Activated naive CD4-positive, alpha-beta T cell treated with anti-CD3 and anti-CD28 coated beads for 36 hours (primary cell): ENCODE data around the gene NPB. TPM values are rescaled to one million over a fixed set of nuclear protein-coding genes. Genes with fewer than 3 reads are reported as not detected.
A peak's percentile ranks its signal among the peaks of the same experiment; 100 is the strongest.

ENCODE experiments used
- CTCF ChIA-PET: fragments of 350-600 bp; sonication (Branson Sonifier 250); formaldehyde crosslinking; loops from one replicate; lab custom pipeline; 2021; ENCODE audit warnings: antibody characterized with exemption; lab: Charles Lee
- DNase-seq: peaks from one replicate; pipeline ENCODE4 v3.0.0-alpha.2; 2020
- H3K27ac Mint-ChIP-seq: one replicate; pipeline ENCODE4 v1.8.0; 2021; ENCODE audit warnings: mild to moderate bottlenecking, mixed read lengths
- H3K27me3 Mint-ChIP-seq: one replicate; pipeline ENCODE4 v1.8.0; 2021; ENCODE audit warnings: low read depth, mixed read lengths
- H3K36me3 Mint-ChIP-seq: one replicate; pipeline ENCODE4 v1.8.0; 2021; ENCODE audit warnings: low read depth, mixed read lengths
- H3K4me1 Mint-ChIP-seq: one replicate; pipeline ENCODE4 v1.8.0; 2021; ENCODE audit warnings: low read depth, mixed read lengths
- H3K4me3 Mint-ChIP-seq: one replicate; pipeline ENCODE4 v1.8.0; 2021; ENCODE audit warnings: mild to moderate bottlenecking, moderate library complexity, mixed read lengths
- H3K9me3 Mint-ChIP-seq: one replicate; pipeline ENCODE4 v1.8.0; 2021; ENCODE audit warnings: mixed read lengths
- intact Hi-C: fragments of 100-400 bp; cut with micrococcal nuclease; formaldehyde crosslinking; loops from one replicate; pipeline ENCODE4 v1.15.1; 2023
- total RNA-seq, 2 experiments: library from RNA; stranded (reverse); gene quantifications; one replicate each; pipeline ENCODE4 v1.2.3, GENCODE V29; 2021

Gene NPB
- total RNA-seq, 2 experiments from 2014 or later = 0.12 to 0.19 TPM

DNA sequence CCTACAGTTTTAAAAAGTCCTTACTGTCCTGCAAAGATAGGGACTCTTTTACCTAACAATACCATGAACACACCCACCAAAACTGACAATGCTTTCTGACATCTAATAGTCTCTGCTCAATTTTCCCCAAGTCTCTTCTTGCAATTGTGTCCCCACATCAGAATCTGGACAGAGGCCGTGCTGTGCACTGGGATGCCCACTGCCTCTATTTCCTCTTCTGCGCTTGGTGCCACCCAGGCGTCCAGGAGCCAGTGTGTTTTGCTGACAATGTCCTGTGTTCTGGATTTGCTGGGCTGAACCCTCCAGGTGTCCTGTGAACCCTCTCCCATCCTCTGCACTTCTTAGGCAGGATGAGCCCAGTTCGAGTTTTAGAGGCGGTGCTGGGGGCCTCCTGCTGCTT, 24.5 kb upstream of the NPB start:
- Mint-ChIP-seq H3K9me3 (no peaks in the 10 kb centered on the region), H3K4me1 (peaks cover 21% of the 10 kb centered on the region), H3K27me3 (no peaks in the 10 kb centered on the region), H3K4me3 (no peak overlapping the region), H3K27ac (peak overlapping the region; percentile 12), H3K36me3 (peaks cover 33% of the 10 kb centered on the region)
- intact Hi-C loops = no loop called here
- CTCF ChIA-PET = no interaction called here
- DNase-seq = no peak

DNA sequence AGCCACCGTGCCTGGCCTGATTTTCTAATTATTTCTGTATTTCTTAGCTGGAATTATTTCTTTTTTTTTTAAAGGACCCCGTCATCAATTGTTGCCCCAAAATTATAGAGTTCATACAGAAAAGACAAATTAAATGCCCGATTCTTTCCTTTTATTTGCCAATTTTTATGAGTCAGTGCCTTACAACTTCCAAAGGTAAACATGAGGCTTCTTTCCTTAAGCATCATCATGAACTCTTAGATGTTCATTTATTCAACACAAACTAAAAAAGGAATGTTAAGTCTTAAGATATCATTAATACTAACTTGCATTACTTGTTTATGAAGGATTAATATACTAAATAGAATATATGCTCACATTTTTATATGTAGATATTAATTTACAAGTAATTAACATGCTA, 23.7 kb upstream of the NPB start:
- H3K36me3 Mint-ChIP-seq = peaks cover 32% of the 10 kb centered on the region
- CTCF ChIA-PET = no interaction called here

DNA sequence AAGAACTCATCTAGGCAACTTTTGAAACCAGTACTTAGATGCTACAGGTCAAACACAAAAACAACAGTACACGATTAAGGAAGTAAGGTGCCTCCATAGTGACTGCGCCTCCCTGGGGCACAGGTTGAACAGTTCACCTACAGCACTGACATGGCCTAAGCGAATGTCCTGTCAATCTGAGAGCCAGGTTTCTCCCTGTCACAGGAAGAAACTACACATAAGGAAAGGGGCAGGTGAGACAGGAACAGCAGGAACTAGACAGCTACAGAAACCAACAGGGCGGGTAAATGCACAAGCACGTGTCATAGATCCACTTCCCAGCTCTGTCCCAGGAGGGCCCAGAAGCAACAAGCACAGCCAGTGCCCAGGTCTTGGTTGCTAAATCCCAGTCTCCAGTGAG, 22.9 kb upstream of the NPB start:
- no peaks in the 10 kb centered on the region for H3K9me3 Mint-ChIP-seq
- peaks cover 7% of the 10 kb centered on the region for H3K4me1 Mint-ChIP-seq
- H3K4me3 Mint-ChIP-seq = no peak overlapping the region
- H3K27ac Mint-ChIP-seq = no peak overlapping the region
- intact Hi-C loops = no loop called here
- H3K36me3 Mint-ChIP-seq = peaks cover 33% of the 10 kb centered on the region
- H3K27me3 Mint-ChIP-seq = no peaks in the 10 kb centered on the region
- CTCF ChIA-PET = interaction anchor here (1.4 kb wide), 1 partner anchor 141 kb away, joined by 5 read pairs; no protein-coding TSS in a partner anchor
- DNase-seq = no peak

More for the DNA sequence above, 23.7 kb upstream of the NPB start:
- Mint-ChIP-seq H3K27me3 (no peaks in the 10 kb centered on the region), H3K9me3 (no peaks in the 10 kb centered on the region), H3K4me3 (no peak overlapping the region), H3K4me1 (peaks cover 14% of the 10 kb centered on the region), H3K27ac (no peak overlapping the region)
- DNase-seq = no peak
- intact Hi-C loops = no loop called here

DNA sequence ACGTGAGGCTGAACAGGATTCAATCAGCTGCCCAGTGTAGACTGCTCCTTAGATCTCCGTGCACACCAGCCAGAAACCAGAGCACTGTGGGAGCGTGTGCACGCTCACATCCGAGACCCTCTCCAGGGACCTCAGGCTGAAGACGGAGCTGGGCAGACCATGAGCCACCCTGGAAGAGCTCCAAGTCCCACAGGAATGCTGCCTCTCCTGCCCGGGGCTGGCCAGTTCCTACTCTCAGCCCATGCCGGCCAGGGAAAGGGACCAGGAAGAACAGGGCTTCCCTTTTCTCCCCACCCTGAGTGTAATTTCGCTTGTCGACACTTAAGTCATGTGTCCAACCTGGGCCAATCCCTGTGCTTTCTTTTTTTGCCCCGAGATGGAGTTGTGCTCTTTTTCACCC, 17.5 kb upstream of the NPB start:
- H3K36me3 Mint-ChIP-seq = peaks cover 53% of the 10 kb centered on the region
- peaks cover 24% of the 10 kb centered on the region for H3K4me1 Mint-ChIP-seq
- H3K27ac Mint-ChIP-seq = no peak overlapping the region
- H3K27me3 Mint-ChIP-seq = no peaks in the 10 kb centered on the region
- no peak overlapping the region for H3K4me3 Mint-ChIP-seq
- no peaks in the 10 kb centered on the region for H3K9me3 Mint-ChIP-seq
- no peak for DNase-seq
- CTCF ChIA-PET = interaction anchor here (1.1 to 1.4 kb wide), 2 partner anchors 18 to 43 kb away, joined by 3 read pairs; no protein-coding TSS in a partner anchor
- intact Hi-C loops = no loop called here

DNA sequence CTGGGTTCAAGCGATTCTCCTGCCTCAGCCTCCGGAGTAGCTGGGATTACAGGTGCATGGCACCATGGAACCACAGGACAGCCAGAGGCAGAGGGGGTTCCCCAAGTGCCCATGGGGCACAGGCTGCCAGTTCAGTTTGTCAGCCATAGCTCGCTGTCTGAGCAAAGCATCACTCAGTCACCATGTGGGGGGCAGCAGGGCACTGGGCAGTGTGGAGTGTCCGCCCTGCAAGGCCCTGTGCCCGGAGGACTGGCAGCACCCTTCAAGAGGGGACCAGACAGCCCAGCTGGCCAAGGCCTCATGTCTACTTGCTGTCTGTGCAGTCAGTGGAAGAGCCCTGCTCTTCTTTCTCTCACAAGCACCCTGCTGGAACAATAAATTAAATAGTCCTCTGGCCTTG, 17.1 kb upstream of the NPB start:
- peaks cover 53% of the 10 kb centered on the region for H3K36me3 Mint-ChIP-seq
- no peaks in the 10 kb centered on the region for H3K27me3 Mint-ChIP-seq
- intact Hi-C loops = no loop called here
- no peaks in the 10 kb centered on the region for H3K9me3 Mint-ChIP-seq
- CTCF ChIA-PET = interaction anchor here (1.1 to 1.4 kb wide), 2 partner anchors 19 to 43 kb away, joined by 3 read pairs; no protein-coding TSS in a partner anchor
- no peak overlapping the region for H3K27ac Mint-ChIP-seq
- no peak overlapping the region for H3K4me3 Mint-ChIP-seq
- H3K4me1 Mint-ChIP-seq = peaks cover 26% of the 10 kb centered on the region
- no peak for DNase-seq

DNA sequence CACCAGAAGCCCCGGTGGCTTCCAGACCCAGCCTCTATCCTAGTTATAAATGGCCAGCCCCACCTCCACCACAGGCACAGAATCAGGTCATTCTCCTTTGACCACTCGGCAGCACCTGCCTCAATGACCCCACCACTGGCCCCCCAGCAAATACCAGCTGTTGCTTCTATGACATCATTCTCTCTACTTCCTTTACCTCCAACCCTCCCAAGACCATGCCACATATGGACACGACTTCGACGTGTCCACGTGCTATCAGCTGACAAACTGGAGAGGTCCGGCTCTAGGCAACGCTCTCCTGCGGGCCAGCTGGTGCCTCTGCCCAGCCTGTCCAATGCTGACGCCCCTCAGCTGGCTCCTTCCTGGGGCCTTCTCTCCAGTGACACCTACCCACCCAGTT, 16.6 kb upstream of the NPB start:
- no peak for DNase-seq
- peaks cover 30% of the 10 kb centered on the region for H3K4me1 Mint-ChIP-seq
- no peaks in the 10 kb centered on the region for H3K27me3 Mint-ChIP-seq
- intact Hi-C loops = no loop called here
- CTCF ChIA-PET = interaction anchor here (1.1 to 1.4 kb wide), 2 partner anchors 19 to 42 kb away, joined by 3 read pairs; no protein-coding TSS in a partner anchor
- H3K36me3 Mint-ChIP-seq = peaks cover 55% of the 10 kb centered on the region
- peak overlapping the region; percentile 51 for H3K27ac Mint-ChIP-seq
- H3K4me3 Mint-ChIP-seq = no peak overlapping the region
- no peaks in the 10 kb centered on the region for H3K9me3 Mint-ChIP-seq

DNA sequence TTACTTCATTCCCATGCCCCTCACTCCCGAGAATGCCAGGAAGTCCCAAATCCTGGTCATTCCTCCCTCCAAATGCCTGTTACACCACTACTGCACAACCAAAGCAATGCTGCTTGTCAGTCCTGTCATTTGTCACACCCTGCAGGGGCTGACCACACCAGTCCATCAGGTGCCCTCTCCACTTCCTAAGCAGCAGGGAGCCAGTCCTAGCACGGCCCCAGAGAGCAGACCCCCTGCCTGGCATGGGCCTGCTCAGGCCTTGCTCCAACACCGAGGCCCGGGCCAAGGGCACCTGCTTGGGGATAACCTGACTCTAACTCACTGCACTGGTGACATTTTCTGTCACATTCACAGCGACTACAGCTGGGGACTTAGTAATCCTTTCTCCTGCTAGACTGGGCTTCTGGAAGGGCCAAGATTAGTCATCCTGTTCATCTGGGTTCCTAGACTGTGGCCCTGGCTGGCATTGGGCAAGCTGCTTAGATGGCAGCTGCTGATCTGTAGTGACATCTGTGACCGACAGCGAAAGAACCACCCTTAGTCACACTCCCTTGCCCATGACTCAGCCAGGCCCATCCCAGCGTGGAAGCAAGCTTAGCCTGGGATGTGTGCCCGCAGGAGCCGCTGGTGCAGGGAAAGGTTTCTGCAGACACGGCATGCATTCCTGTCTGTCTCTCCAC, 16.0 kb upstream of the NPB start:
- no peaks in the 10 kb centered on the region for H3K27me3 Mint-ChIP-seq
- CTCF ChIA-PET = interaction anchor here (1.4 kb wide), 1 partner anchor 20 kb away, joined by 3 read pairs; no protein-coding TSS in a partner anchor
- no peak for DNase-seq
- peak overlapping the region; percentile 51 for H3K27ac Mint-ChIP-seq
- H3K4me3 Mint-ChIP-seq = no peak overlapping the region
- peaks cover 59% of the 10 kb centered on the region for H3K36me3 Mint-ChIP-seq
- H3K4me1 Mint-ChIP-seq = peaks cover 30% of the 10 kb centered on the region
- H3K9me3 Mint-ChIP-seq = no peaks in the 10 kb centered on the region
- intact Hi-C loops = no loop called here

DNA sequence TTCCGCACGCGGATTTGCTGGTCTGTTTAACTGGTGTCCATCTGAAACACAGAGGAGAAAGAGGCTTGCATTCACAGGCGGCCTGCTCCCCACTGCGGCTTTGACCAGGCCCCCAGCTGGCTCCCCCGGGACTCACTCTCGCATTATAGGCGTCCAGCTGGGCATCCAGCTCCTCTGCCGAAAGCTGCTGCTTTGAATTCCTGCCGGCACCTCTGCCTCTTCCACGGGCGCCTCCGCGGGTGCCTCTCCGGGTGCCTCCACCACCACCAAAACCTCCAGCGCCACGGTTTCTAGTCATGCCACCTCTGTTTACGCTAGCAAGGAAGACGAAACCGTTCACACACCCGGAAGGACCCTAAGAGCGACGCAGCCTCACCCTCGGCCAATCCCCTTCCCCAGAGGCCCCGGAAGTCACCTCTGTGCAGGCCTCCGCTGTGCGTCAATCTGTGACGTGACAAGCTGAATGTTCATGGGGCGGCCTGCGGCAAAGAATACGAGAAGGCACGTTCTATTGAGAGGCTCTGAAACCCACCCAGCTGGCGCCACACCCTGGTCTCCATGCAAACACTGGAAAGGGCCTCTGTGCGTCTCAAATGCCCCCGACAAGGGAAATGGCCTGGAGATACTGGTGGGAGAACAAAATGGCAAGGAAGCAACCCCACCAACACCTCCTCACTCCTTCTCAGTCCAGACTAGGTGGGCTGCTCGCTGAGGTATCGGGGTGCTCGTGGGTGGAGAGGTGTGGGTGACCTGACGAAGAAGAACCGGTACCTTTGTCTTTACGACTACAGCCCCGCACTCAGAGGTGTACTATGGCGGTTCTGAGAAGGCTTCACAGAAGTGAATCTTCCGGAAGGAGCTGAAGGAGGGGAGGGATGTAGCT, 13.7 kb upstream of the NPB start:
- Mint-ChIP-seq H3K36me3 (peaks cover 49% of the 10 kb centered on the region), H3K4me3 (peak overlapping the region; percentile 85), H3K27me3 (no peaks in the 10 kb centered on the region), H3K27ac (no peak overlapping the region), H3K4me1 (peaks cover 33% of the 10 kb centered on the region), H3K9me3 (no peaks in the 10 kb centered on the region)
- no peak for DNase-seq
- CTCF ChIA-PET = no interaction called here
- intact Hi-C loops = no loop called here

DNA sequence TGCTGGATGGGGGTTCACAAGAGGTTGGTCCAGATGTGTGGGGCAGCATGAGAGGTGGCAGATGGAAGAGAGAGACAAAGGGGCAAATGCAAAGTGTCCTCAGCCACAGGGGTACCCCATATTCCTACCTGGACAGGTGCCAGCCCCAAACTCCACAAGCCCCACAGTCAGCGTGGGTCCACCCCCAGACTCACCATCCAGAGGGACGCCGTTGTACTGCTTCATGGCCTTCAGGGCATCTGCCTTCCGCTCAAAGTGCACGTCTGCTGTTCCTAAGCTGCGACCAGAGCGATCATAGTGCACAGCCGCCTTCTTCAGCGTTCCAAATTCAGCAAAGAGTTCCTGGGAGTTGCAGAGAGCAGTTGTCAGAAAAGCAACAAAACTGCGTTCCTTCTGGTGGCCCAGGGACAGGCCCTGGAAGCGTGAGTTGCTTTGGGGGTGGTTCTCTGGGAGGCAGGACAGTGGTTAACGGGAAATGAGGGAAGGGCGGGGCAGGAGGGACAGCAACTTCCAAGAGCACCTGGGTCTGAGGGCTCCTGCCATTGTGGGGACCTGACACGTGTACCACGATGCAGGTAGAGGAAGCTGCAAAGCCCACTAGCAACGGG, 12.9 kb upstream of the NPB start:
- Mint-ChIP-seq H3K27ac (no peak overlapping the region), H3K4me3 (peak overlapping the region; percentile 85), H3K4me1 (peaks cover 36% of the 10 kb centered on the region), H3K27me3 (no peaks in the 10 kb centered on the region), H3K9me3 (no peaks in the 10 kb centered on the region), H3K36me3 (peaks cover 50% of the 10 kb centered on the region)
- DNase-seq = no peak
- intact Hi-C loops = no loop called here
- CTCF ChIA-PET = no interaction called here

DNA sequence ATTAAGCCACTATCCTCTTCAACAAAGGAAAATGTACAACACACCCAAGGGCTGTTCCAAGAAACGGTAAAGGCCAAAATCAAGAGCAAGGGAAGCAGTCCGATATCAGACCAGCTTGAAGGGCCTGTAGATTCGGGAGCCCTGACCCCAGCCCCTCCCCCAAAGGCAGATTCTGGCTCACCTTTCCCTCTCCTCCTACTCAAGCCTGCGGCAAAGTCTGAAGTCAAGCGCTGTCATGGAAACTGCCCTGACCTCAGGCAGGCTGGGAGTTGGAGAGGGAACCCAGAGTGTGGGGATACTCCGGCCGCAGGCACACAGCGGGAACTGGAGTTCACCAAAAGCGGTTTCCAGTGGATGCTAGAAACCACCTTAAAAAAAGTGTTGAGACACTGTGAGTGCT, 12.4 kb upstream of the NPB start:
- H3K36me3 Mint-ChIP-seq = peaks cover 49% of the 10 kb centered on the region

DNA sequence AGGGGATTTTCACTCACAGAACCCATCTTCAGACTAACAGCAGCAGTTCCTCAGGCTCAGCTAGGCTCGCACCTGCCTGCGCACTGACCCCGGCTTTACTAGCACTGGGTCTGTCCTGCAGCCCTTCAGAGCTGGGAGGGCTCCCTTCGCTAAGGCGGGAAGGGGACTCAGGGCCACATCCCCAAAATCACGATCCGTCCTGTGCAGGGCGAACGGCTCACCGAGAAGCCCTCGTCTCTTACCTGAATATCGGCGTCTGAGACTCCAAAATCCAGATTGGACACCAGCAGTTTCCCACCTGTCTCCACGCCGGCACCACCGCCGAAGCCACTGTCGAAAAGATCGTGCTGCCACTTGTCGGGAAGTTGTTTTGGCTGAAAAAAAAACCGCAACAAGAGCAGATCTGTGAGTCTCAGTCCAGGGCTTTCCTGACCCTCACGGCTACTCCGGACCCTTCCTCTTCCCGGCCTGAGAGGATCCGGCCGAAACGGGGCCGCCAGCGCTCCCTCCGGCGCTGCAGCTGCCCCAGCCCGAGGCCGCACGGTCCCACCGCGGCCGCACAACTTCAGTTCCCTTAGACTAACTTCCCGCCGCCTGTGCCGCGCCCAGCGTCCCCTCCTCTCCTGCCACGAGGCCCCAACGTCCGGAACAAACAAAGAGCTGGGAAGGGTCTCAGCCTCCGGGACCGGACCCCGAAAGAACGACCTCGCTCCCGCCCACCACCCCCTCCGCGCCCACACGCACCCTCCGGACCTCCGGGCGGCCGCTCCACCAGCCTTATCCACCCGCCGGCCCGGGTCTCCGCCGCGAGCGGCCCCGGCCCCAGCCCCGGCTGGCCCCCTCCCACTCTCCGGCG, 11.4 kb upstream of the NPB start:
- DNase-seq = peak; percentile 43
- peak overlapping the region; percentile 93 for H3K27ac Mint-ChIP-seq
- CTCF ChIA-PET = interaction anchor here (0.5 to 1.2 kb wide), 3 partner anchors 21 to 650 kb away, joined by 3 to 6 read pairs (median 5); no protein-coding TSS in a partner anchor
- H3K9me3 Mint-ChIP-seq = no peaks in the 10 kb centered on the region
- intact Hi-C loops = loop anchor here (1.0 to 2.0 kb wide), 4 partner anchors 16 to 58 kb away; partner anchors contain the start of genes MAFG, MCRIP1 and P4HB
- H3K27me3 Mint-ChIP-seq = no peaks in the 10 kb centered on the region
- peaks cover 33% of the 10 kb centered on the region for H3K4me1 Mint-ChIP-seq
- peak overlapping the region; percentile 85 for H3K4me3 Mint-ChIP-seq
- peaks cover 44% of the 10 kb centered on the region for H3K36me3 Mint-ChIP-seq

More for the DNA sequence above, 12.4 kb upstream of the NPB start:
- no peak for DNase-seq
- Mint-ChIP-seq H3K27me3 (no peaks in the 10 kb centered on the region), H3K4me3 (peak overlapping the region; percentile 85), H3K9me3 (no peaks in the 10 kb centered on the region), H3K27ac (peak overlapping the region; percentile 93), H3K4me1 (peaks cover 36% of the 10 kb centered on the region)
- intact Hi-C loops = loop anchor here (2.0 kb wide), 2 partner anchors 37 to 57 kb away; partner anchors contain the start of genes MAFG and MCRIP1
- CTCF ChIA-PET = interaction anchor here (0.5 kb wide), 1 partner anchor 375 kb away, joined by 4 read pairs; no protein-coding TSS in a partner anchor
